GM19395 (cell line): ENCODE measurements around the gene TMA7.

ENCODE experiments used
- ATAC-seq: cut with Tn5 transposase; IDR thresholded peaks from one replicate; pipeline ENCODE4 v1.9.1; 2021; ENCODE audit warnings: mild to moderate bottlenecking, moderate library complexity; ENCODE audit not compliant: unreplicated experiment

TMA7 gene

DNA sequence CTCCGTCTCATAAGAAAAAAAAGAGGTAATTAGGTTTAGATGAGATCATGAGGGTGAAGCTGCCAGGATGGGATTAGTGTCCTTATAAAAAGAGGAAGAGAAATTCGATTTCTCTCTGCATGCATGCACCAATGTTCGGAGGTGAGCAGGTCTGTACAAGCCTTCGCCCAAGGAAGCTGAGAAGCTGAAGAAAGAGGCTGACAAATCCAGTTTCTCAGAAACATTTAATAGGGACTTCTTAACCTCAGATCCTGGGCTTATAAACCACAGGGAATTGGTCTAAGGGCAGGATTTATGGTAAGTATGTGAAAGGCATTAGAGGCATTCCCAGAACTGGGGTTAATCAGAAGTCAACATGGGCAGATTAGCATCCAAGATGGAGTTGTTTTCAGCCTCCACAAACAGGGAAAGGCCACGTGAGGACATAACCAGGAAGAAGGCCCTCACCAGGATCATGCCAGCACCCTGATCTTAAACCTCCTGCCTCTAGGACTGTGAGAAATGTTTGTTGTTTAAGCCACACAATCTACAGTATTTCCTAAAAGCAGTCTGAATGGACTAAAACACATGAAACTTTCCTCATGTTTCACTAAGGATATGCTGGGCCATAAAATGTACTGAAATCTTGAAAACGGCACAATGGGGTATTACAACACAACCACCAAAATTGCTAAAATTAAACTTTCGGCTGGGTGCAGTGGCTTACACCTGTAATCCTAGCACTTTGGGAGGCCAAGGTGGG, 52.6 kb downstream of the TMA7 start:
- ATAC-seq = no peak

DNA sequence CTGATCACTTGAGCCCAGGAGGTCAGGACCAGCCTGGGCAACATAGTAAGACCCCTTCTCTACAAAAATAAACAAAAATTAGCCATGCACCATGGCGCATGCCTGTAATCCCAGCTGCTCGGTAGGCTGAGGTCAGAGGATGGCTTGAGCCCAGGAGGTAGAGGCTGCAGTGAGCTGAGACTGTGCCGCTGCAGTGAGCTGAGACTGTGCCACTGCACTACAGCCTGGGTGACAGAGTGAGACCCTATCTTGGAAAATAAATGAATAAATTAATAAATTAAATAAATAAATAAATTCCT, 53.1 kb downstream of the TMA7 start:
- ATAC-seq = no peak
